ENCODE measurements around the gene KRTDAP.

KRTDAP gene

DNA sequence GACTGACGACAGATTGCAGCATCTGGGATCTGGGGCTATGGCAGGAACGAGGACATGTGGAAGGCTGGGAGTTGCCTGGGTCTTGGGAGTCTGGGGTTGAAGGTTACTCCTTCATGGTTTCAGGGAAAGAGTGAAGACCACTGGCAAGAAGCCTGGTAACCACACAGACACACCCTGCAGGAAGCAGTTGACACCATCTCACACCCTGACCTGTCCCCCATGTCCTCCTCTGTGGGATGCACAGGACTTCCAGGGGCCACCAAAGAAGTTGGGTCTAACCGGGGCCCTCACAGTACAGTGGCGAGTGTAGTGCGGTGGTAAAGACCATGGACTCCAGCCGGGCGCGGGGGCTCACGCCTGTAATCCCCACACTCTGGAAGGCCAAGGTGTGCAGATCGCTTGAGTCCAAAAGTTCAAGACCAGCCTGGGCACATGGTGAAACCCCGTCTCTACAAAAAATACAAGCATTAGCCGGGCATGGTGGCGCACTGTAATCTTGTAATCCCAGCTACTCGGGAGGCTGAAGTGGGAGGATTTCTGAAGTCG lies 52.8 kb downstream of the KRTDAP start:
- H3K4me3 ChIP-seq (replicated peaks in 1 of 2; ENCODE audit: low read depth in 2 of 2, low read length in 2 of 2): no peak overlapping the region
- no peak for DNase-seq (ENCODE audit: low read depth in 2 of 2)
- TF ChIP-seq CTCF (IDR thresholded peaks at IDR 0.05; ENCODE audit: low read depth, low read length): no peak
